ENCODE results near the gene LDLRAD4.
A peak's percentile ranks its signal among the peaks of the same experiment; 100 is the strongest.

LDLRAD4 gene

DNA sequence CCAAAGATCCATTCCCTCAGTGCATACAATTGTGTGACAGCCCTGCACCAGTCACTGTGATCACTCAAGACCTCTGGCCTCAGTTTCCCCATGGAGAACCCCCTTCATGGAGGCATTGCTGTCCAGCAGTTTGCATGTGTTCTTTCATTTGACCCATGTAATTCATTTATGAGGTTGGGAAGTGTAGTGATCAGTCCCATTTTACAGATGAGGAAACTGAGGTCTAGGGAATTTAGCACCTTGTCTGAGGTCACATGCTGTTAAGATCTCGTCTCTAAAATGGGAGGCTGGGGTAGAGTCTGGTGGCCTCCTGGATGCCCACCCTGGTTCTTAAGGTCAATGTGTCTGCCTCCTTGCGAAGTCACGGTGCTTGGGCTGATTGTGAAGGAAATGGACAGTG is 19.1 kb downstream of the LDLRAD4 start:
- TF ChIP-seq, protein P1, sequence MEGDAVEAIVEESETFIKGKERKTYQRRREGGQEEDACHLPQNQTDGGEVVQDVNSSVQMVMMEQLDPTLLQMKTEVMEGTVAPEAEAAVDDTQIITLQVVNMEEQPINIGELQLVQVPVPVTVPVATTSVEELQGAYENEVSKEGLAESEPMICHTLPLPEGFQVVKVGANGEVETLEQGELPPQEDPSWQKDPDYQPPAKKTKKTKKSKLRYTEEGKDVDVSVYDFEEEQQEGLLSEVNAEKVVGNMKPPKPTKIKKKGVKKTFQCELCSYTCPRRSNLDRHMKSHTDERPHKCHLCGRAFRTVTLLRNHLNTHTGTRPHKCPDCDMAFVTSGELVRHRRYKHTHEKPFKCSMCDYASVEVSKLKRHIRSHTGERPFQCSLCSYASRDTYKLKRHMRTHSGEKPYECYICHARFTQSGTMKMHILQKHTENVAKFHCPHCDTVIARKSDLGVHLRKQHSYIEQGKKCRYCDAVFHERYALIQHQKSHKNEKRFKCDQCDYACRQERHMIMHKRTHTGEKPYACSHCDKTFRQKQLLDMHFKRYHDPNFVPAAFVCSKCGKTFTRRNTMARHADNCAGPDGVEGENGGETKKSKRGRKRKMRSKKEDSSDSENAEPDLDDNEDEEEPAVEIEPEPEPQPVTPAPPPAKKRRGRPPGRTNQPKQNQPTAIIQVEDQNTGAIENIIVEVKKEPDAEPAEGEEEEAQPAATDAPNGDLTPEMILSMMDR (IDR thresholded peaks at IDR 0.05), result no peak
- Histone ChIP-seq H3K27ac (no peak overlapping the region), H3K9me3 (no peaks in the 10 kb centered on the region), H3K27me3 (no peaks in the 10 kb centered on the region), H3K36me3 (no peaks in the 10 kb centered on the region), H3K4me1 (peaks cover 0 to 41% (median 21%) of the 10 kb centered on the region in 4 donors), H3K4me3 (no peak overlapping the region)
- peak in 1 of 2 donors; percentile 11 for DNase-seq
- intact Hi-C loops (cut with DNase I; ENCODE audit: low total_unique reads), result no loop called here

DNA sequence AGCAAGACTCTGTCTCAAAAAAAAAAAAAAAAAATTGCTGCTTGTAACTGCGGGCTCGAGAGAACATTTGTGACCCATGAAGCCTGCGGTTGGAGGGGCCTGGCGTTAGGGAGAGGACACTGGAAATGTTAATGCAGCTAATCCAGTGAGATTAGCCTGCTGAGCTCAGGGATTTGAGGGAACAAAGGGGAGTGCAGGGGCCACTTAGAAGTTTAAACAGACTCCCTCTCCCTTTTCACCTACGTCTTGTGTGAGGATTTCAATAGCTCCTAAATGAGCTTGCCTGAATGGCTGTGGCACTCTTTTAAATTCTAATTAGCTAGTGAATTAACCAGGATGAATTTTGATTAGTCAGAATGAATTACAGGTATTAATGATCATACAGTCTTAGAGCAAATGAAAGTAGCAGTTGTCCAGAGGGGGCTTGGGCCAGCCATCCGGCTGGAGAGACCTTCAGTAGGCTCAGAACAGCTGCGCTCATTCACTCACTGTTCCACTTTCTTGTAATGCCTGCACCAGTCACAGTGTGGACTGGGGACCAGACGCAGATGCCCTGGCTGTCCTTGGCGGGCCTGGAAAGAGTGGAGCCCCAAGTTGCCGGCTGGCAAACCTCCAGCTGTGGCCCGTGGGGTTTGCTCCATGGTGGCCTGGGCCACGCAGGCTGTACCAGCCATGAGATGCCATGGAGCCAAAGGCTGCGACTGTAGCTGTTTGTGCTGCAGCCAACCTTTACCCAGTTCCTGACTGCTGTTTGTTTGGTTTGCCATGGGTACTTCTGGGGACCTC is 20.8 kb downstream of the LDLRAD4 start:
- Histone ChIP-seq H3K27ac (no peak overlapping the region), H3K9me3 (no peaks in the 10 kb centered on the region), H3K4me1 (peaks cover 0 to 37% (median 17%) of the 10 kb centered on the region in 4 donors), H3K27me3 (no peaks in the 10 kb centered on the region), H3K4me3 (no peak overlapping the region), H3K36me3 (peaks cover 0 to 11% (median 0%) of the 10 kb centered on the region in 3 donors)
- intact Hi-C loops (cut with DNase I; ENCODE audit: low total_unique reads), result no loop called here
- TF ChIP-seq, protein P1 (IDR thresholded peaks at IDR 0.05), result no peak
- DNase-seq, result peak; percentile 12 to 50

DNA sequence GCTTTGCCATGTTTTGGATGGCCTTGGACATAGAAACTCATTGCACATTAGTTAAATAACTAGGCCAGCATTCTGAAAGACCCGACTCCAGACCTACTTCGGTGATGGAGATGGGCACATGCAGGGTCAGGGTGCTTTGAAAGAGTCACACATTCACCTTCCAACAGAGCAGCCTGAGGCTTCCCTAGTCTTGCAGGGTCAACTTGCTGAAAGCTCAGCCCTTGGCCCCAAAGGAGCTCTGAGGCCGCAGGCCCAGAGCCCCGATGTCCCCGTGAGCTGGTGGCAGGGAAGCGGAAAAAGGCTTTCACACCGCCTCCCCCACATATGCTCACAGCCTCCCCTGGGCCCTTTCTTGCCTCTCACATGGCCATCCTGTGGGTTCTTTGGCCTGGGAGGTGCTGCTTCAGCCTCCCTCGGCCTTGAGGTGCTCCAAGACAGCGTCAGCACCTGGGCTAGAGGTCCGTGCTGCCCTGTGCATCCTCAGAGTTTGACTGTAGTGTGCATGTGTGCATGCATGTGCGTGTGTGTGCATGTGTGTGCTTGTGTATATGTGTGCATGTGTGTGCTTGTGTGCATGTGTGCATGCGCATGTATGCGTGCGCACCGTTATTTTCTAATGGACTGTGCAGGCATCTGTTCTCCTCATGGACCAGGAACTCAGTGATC is 21.6 kb downstream of the LDLRAD4 start:
- DNase-seq, result peak; percentile 14 to 39
- no peaks in the 10 kb centered on the region for H3K27me3 ChIP-seq
- H3K36me3 ChIP-seq, result peaks cover 0 to 11% (median 5%) of the 10 kb centered on the region in 3 donors
- intact Hi-C loops (cut with DNase I; ENCODE audit: low total_unique reads), result no loop called here
- no peaks in the 10 kb centered on the region for H3K9me3 ChIP-seq
- no peak overlapping the region for H3K27ac ChIP-seq
- H3K4me1 ChIP-seq, result peaks cover 0 to 30% (median 13%) of the 10 kb centered on the region in 4 donors
- H3K4me3 ChIP-seq, result no peak overlapping the region
- TF ChIP-seq, protein P1 (IDR thresholded peaks at IDR 0.05), result no peak

DNA sequence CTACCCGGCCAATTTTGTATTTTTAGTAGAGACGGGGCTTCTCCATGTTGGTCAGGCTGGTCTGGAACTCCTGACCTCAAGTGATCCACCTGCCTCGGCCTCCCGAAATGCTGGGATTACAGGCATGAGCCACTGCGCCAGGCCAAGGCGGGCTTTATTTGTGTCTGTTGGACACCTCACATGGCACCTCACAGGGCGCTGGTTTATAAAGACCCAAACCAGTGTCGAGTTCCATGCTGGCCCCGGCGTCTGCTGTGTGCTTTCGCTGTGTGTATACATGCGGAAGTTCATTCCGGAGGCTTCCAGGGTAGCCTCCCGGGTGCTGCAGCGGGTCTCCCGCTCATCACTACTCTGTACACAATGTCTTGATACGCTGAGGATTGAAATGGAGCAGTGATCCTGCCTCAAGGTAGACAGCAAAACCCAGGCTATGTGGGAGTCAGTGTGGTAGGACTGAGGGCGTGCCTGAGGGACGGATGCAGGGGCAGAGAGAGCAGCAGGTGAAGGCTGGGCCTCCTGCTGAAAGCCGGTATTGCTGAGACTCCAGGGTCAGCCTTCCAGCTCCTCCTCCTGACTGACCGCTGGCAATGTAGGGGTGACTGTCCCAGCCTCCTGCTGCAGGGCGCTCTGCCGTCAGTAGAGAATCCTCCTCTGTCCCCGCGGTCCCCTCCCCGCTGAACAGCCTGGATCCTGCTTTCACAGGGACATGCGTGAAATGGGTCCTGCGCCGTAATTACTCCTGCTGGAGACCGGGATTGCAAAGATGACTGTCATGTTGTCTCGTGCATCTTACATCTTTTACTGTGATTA is 22.7 kb downstream of the LDLRAD4 start:
- Histone ChIP-seq H3K4me3 (no peak overlapping the region), H3K27me3 (no peaks in the 10 kb centered on the region), H3K4me1 (peaks cover 0 to 19% (median 6%) of the 10 kb centered on the region in 4 donors), H3K27ac (no peak overlapping the region), H3K9me3 (no peaks in the 10 kb centered on the region), H3K36me3 (peaks cover 0 to 11% (median 5%) of the 10 kb centered on the region in 3 donors)
- intact Hi-C loops (cut with DNase I; ENCODE audit: low total_unique reads), result no loop called here
- peak; percentile 15 to 46 for DNase-seq
- TF ChIP-seq, protein P1 (IDR thresholded peaks at IDR 0.05), result no peak

DNA sequence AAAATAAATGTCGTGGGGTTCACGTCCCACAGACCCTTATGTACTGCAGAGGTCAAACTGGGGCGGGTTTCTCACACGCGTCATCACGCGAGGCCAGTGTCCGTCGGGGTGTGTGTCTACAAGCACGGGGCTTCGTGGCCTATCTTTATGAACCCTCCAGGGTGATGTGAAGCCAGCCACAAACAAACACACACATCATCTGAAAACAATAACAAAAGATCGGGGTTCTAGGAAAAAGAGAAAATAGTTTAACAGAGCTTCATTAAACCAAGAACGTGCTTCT is 23.3 kb downstream of the LDLRAD4 start:
- Histone ChIP-seq H3K9me3 (no peaks in the 10 kb centered on the region), H3K27ac (no peak overlapping the region), H3K36me3 (peaks cover 0 to 11% (median 5%) of the 10 kb centered on the region in 3 donors), H3K4me1 (peaks cover 0 to 14% (median 4%) of the 10 kb centered on the region in 4 donors), H3K27me3 (no peaks in the 10 kb centered on the region), H3K4me3 (no peak overlapping the region)
- intact Hi-C loops (cut with DNase I; ENCODE audit: low total_unique reads), result no loop called here
- DNase-seq, result peak; percentile 13 to 14
- TF ChIP-seq, protein P1 (IDR thresholded peaks at IDR 0.05), result no peak

All from tibial artery (tissue), 4 donors.